Loucy (cell line): ENCODE results near the gene COPS3.

Source experiments
- CTCF ChIP-seq: fragments of 200-600 bp; sonication (generic); conservative IDR thresholded peaks from 2 replicates; pipeline ENCODE4 v1.5.1; 2014; ENCODE audit warnings: mild to moderate bottlenecking, antibody characterized with exemption, low read length
- EZH2phosphoT487 ChIP-seq: fragments of 200-600 bp; IDR thresholded peaks from 2 replicates; pipeline ENCODE4 v1.6.1; 2018; ENCODE audit warnings: antibody characterized with exemption, mild to moderate bottlenecking, moderate library complexity, borderline replicate concordance

GRCh38 chr17:17242246-17242645 lies 38.8 kb downstream of the COPS3 start:
- no peak for TF ChIP-seq CTCF
- no peak for TF ChIP-seq EZH2phosphoT487
